Measurements from ENCODE around the gene ALPK3.

DNA sequence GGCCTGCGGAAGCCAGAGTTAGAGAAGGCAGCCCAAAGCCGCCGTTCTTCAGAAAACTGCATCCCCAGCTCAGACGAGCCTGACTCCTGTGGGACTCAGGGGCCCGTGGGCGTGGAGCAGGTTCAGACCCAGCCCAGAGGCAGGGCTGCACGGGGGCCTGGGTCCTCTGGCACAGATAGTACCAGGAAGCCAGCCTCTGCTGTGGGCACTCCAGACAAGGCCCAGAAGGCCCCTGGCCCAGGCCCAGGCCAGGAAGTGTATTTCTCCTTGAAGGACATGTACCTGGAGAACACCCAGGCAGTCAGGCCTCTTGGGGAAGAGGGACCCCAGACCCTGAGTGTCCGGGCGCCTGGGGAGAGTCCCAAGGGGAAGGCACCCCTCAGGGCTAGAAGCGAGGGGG, 23.1 kb downstream of the ALPK3 start:
- TF ChIP-seq, protein P1, sequence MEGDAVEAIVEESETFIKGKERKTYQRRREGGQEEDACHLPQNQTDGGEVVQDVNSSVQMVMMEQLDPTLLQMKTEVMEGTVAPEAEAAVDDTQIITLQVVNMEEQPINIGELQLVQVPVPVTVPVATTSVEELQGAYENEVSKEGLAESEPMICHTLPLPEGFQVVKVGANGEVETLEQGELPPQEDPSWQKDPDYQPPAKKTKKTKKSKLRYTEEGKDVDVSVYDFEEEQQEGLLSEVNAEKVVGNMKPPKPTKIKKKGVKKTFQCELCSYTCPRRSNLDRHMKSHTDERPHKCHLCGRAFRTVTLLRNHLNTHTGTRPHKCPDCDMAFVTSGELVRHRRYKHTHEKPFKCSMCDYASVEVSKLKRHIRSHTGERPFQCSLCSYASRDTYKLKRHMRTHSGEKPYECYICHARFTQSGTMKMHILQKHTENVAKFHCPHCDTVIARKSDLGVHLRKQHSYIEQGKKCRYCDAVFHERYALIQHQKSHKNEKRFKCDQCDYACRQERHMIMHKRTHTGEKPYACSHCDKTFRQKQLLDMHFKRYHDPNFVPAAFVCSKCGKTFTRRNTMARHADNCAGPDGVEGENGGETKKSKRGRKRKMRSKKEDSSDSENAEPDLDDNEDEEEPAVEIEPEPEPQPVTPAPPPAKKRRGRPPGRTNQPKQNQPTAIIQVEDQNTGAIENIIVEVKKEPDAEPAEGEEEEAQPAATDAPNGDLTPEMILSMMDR (IDR thresholded peaks at IDR 0.05) = no peak
- no peak for TF ChIP-seq POLR2A (IDR thresholded peaks at IDR 0.05)

Data from Peyer's patch (tissue), 4 donors.